HG03575 (cell line): ENCODE results near the gene TNNT1.
"Not testable (repeated sequence)": the region's sequence is repeated elsewhere in the genome, so short reads cannot be mapped to it uniquely, and the experiment has no call there.

Experiments used
- ATAC-seq: cut with Tn5 transposase; IDR thresholded peaks from one replicate; pipeline ENCODE4 v1.9.1; 2021; ENCODE audit not compliant: unreplicated experiment, insufficient number of reproducible peaks, low FRiP score; ENCODE audit errors: extremely low read depth

Gene TNNT1

DNA sequence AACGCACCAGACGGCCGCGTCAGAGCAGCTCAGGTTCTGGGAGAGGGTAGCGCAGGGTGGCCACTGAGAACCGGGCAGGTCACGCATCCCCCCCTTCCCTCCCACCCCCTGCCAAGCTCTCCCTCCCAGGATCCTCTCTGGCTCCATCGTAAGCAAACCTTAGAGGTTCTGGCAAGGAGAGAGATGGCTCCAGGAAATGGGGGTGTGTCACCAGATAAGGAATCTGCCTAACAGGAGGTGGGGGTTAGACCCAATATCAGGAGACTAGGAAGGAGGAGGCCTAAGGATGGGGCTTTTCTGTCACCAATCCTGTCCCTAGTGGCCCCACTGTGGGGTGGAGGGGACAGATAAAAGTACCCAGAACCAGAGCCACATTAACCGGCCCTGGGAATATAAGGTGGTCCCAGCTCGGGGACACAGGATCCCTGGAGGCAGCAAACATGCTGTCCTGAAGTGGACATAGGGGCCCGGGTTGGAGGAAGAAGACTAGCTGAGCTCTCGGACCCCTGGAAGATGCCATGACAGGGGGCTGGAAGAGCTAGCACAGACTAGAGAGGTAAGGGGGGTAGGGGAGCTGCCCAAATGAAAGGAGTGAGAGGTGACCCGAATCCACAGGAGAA is 33.5 kb downstream of the TNNT1 start:
- ATAC-seq, result no peak

DNA sequence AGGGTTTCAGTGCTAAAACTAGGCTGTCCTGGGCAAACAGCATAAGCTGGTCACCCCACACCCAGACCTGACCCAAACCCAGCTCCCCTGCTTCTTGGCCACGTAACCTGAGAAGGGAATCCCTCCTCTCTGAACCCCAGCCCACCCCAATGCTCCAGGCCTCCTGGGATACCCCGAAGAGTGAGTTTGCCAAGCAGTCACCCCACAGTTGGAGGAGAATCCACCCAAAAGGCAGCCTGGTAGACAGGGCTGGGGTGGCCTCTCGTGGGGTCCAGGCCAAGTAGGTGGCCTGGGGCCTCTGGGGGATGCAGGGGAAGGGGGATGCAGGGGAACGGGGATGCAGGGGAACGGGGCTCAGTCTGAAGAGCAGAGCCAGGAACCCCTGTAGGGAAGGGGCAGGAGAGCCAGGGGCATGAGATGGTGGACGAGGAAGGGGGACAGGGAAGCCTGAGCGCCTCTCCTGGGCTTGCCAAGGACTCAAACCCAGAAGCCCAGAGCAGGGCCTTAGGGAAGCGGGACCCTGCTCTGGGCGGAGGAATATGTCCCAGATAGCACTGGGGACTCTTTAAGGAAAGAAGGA is 34.4 kb downstream of the TNNT1 start:
- ATAC-seq, result no peak

DNA sequence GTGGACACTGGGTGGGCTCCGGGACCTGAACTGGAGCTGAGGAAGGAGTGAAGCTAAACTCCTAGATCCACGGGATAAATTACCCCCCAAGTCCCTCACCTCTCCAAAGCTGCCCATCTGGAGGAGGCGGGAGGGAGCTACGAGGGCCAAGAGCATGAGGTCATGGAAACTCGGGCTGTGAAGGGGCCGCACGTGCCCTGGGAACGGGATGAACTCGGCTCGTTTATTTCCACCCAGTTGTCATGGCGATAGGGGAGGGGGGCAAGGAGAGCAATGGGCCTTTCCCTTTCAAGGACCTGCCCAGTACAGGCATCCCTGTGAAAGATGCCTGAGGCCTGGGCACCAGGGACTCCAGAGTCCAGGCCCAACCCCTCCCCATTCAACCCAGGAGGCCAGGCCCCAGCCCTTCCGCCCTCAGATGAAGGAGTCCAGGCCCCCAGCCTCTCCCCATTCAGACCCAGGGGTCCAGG is 35.4 kb downstream of the TNNT1 start:
- ATAC-seq, result no peak

DNA sequence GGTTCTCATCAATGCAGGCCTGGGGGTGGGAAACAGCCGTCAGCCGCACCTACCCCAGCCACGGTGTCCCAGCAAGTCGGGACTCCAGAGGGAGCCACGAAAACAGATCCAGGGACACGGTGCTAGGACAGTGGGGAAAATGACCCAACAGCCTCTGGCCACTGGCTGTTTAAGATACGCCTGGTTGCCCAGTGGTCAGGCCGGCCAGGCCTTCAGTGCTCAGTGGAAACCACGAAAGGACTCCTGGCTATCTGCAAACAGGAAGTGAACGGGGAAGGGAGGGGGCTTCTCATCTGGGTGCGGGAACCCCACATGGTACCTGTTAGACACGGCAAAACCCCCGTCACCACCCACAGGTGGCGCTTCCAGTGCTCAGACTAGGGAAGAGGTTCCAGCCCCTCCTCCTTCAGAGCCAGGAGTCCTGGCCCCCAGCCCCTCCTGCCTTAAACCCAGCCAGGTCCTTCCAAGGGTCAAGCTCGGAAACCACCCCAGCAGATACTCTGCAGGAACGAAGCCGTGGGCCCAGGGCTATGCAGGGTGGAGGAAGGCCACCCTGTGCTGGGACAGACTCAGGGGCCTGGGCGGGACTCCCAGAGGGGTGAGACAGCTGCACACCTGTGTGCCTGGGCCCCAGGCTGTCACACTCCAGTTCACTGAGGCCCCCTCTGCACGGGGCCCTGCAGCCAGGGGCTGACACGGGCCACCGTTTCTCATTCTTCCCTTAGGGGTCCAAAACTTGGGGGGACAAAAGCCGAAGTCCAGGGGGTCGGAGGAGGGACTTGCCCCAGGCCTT is 36.0 kb downstream of the TNNT1 start:
- ATAC-seq, result no peak

DNA sequence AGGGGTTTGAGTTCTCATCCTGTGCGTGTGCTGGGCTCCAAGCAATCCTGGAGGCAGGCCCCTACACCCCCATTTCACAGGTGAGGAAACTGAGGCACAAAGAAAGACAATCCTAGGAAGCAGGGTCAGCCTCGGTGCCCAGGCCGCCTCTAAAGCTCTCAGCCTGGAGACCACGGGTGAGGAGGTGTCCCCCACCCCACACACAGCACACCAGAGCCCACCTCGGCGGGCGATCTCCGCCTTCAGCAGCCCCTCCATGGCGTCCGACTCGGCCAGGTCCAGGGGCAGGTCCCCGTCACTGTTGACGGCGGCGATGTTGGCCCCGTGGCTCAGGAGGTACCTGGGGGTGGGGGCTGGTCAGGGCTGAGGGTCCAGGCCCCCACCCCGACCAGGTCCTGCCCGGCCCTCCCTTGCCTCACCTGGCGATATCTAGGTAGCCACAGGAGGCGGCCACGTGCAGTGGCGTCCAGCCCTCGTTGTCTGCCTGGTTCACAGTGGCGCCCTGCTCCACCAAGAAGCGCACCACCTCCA is 36.7 kb downstream of the TNNT1 start:
- ATAC-seq, result no peak

DNA sequence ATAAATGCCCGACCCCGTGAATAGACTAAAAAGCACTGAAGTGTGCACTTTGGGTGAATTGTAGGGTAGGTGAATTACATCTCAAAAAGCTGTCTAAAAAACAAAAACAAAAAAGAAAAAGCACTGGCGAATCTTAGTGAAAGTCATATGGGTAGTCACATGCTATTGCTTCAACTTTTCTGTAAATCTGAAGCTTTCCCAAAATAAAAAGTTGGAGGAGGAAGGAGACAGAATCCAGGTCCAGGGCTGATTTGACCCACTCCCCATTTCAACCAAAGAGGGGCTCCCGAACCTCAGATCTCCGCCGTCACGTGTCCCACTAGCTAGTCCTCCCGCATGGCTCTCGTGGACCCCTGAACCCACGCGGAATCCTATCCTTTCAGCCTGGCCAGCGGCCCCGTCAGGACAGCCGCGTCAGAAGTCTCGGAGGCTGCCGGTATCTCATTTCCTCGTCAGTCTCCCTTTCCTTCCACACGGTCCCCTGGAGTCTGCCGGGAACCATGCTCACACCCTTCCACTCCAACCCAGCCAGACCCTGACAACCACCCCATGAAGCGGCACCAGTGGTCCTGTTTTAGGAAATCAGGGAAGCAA is 37.7 kb downstream of the TNNT1 start:
- ATAC-seq, result no peak

DNA sequence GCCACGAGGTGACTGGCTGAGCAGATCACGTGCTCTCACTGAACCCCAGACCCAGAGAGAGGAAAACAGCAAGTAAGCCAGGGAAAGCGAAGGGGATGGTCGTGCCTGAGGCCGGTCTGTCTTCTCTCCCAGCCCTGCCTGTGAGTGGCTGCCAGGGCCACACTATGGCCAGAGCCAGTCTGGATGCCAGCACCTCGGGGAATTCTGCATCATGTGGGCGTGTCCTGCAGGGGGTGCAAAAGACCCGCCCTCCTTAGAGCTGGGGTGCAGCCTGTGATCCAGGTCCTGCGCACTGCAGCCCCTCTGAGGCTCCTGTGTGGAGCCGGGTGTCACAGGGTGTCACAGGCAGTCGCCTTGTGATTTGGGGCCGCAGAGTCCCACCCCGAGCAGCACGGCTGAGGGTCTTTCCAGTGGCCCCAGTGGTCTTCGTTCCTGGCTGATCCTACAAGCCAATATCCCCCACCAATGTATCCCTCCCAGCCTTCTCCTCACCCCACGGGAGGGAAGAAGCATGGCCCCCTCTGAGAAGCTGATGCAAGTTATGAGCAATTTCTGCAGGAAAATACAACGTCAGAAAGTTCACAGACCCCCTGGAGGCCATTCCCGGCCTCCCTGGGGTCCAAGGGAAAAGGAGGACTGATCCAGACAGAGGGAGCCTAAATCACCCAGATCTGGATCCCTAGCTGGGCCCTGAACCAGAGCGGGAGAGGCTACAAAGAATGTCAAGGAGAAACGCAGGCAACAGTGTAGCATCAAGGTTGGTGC is 39.3 kb downstream of the TNNT1 start:
- ATAC-seq, result no peak

DNA sequence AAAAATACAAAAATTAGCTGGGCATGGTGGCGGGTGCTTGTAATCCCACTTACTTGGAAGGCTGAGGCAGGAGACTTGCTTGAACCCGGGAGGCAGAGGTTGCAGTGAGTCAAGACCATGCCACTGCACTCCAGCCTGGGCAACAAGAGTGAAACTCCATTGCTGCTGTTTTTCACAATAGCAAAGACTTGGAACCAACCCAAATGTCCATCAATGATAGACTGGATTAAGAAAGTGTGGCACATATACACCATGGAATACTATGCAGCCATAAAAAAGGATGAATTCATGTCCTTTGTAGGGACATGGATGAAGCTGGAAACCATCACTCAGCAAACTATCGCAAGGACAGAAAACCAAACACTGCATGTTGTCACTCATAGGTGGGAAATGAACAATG is 41.8 kb downstream of the TNNT1 start:
- ATAC-seq, result not testable (repeated sequence)

DNA sequence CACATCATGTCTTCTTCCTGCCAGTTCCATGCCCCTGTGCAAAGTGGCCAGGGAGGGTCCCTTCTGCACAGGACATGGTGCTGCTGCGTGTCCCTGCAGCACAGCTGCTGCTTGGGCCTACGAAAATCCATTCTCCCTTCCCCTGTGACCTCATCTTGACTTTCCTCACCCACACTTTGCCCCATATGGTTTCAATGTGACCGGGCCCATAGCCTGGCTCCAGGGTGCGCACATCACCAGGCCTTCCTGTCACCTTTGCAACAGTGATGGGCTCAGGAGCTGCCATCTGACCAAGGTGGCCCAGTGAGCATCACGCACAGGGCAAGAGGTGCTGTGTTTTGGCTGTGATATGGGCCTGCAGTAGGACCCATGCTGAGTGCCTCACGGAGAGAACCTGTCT is 42.4 kb downstream of the TNNT1 start:
- ATAC-seq, result no peak

DNA sequence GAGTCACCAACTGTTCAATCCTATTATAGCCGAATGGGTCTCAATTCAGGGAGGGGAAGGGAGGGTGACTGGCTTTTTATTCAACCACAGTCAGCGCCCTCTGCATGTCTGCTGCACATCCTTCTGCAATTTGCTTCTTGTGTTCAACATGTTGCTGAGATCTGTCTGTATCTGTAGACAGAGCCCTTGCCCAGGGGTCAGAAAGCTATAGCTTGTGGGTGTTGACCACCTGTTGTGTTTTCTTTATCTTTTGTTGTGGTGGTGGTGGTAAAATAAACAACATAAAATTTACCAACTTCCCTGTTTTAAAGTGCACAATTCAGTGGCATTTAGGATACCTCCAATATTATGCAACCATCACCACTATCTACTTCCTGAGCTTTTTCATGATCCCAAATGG is 43.8 kb downstream of the TNNT1 start:
- no peak for ATAC-seq

DNA sequence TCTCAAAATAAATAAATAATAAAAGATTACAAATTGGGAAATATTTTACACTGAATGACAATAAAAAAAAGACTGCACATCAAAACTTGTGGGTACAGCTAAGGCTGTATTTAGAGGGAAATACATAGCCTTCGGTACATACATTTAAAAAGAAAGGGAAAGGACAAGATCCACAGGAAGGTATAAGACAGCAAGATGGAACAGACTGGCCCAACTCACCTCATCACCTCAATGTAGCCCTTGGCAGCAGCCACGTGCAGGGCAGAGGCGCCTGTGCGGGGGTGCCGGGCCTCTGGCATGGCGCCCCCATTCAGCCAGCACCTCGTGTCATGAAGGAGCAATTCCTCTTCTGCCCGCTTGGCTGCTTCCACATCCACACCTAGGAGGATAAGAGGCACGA is 45.8 kb downstream of the TNNT1 start:
- no peak for ATAC-seq

DNA sequence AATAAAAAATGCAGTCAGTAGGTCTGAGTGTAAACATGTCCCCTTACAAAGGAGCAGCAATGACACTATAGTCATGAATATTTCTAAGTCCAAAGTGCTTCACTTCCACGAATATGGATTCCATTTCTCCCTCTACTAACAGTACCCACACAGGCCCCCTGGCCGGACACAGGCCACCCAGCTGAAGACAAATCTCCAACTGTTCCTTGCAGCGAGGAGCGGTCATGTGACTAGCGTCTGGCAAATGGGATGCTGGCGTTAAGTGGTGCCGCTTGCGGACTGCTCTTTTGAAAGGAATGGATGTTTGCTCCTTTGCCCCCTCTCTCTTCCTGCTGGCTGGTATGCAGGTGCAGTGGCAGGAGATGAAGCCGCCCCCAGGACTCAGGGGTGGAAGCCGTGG is 47.7 kb downstream of the TNNT1 start:
- no peak for ATAC-seq

DNA sequence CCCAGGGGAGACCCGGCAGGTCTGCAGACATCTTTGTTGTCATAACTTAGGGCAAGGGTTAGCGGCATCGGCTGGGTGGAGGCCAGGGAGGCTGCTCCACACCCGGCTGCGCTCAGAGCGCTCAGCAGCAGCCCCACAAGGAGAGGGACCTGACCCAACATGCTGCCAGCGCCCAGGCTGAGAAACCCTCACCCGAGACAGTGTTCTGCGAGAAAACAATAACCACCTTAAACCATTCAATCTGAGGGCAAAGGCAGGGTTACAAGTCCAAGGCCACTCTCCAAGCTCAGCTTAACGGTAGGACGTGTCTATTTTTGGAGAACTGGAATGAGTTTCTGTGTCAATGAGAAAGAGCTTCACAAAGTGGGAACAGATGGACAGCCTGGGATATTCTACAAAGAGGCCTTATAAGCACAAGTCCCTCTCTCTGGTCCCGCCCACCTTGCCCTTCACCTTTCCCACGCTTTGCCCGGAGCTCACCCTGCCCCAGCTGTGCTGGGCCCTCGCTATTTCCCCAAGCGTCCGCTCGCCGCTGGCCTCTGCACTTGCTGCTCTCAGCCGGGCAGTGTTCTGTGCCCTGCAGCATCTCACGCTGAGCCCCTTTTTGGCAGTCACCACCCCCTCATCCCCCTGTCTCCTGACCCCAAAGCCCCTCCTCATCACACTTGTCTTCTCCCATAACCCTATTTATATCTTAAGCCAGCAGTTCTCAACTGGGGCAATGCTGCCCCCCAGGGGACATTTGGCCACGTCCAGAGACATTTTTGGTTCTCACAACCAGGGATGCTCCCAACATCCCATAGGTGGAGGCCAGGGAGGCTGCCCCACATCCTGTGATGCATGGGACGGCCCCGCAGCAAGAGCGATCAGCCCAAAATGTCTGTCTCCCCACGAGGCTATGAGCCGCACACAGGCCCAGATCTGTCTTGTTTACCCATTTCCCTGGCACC is 49.2 kb downstream of the TNNT1 start:
- ATAC-seq, result no peak

DNA sequence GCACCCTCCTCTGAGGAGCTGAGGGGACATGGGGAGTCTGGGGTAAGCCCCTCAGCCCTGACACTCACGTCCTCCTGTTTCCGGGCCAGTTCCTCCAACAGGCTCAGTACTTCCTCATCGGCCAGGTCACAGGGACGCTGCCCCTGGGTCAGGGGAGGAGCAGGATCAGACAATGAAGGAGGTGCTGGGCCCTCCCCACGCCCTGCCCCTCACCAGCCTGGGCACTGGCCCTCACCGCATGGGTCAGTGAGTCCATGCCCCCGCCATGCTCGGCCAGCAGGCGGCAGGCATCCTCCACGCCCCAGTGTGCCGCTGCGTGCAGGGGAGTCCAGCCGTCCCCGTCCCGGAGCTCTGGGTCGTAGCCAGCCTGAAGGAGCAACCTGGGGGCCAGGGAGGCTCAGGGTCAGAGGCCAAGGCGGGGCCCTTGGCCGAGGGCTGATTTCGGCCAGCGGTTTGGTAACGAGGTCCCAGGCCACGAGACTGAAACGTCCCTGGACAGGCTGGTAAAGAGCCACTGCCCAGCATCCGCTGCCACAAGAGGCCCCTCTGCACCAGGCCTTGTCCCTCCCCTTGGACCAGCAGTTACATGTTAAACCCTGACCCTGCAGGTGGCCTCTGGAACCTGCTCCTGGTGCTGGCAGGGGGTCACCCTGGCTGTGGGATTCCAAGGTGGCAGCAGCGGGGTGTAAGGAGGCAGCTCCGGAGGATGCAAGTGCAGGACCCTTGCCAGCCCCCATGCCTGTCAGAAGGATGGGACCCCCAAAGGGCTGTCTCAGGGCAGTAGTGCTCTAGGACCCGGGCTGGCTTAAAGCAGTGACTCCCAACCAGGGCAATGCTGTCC is 50.1 kb downstream of the TNNT1 start:
- no peak for ATAC-seq

DNA sequence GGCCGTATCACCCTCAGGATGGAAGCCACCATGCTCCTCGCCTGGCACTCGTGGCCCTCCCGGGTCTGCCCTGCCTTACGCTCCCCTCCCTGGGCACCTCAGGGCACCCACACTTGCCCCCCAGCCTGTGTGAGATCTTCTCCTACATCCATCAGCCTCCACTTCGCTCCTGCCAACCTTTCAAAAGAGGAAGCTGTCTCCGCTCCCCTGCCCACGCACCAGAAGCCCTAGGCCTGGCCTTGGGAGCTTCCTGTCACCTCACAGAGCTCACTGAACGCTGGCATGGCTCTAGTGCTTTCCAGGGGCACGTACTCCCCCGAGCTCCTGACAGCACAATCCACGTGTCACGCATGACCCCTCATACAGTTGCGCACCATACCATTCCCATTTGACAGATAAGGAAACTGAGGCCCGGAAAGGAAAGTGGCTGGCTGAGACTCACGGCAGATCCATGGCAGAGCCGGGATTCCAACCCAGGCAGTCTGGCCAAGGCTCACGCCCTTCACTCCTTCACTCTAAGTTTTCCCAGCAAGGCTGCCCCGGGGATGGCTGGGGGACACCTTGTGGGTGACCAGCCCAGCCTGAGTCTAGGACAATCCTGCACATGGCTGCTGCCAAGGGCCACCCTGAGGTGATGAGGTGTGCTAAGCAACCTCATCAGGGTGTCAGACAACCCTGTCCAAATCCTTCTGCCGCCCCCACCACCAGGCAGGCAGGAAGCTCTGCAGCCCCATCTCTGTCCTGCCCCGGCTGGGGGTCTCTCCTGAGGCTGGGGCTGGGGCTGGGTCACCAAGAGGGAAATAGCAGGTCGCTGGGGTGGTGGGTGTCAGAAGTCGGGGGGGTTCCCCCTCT is 50.9 kb downstream of the TNNT1 start:
- ATAC-seq, result no peak

DNA sequence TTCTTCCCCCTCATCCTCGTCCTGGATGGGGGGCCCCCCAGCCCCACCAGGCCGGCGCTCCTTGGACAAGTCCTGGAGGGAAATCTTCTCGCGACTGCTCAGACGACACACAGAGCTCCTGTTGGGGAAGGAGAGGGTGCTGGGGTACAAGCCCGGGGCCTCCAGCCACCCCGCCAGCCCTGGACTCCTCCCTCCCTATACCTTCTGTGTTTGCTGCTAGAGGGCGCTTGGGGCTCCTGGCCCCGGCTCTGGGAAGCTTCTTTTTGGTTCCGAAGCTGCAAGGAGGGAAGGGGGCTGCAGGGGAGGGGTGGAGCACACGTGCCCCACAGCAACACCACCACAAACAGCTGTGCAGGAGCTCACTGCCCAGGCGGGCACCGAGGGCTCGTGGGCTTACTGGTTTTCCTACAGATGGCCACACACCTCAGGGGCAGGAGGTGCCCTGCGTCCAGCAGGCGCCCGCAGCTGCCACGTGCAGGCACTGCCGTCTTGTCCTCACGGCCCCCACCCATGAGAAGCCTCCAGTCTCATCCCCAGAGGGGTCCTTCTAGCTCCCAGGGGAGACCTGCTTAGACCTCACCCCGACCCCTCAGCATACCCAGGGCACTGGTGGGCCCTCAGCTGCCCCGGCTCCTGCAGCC is 52.8 kb downstream of the TNNT1 start:
- ATAC-seq, result no peak
